Stimulated activated memory B cell treated with anti-CD40 and anti-IgM and Interleukin-4, amounts not matched to agents 10 μg/mL and 1 μg/mL and 100 μg/mL, for 72 hours (primary cell): ENCODE results near the gene CTAG1B.
"Not testable (repeated sequence)": the region's sequence is repeated elsewhere in the genome, so short reads cannot be mapped to it uniquely, and the experiment has no call there.

Experiments
- ATAC-seq: fragments of 150-1000 bp; cut with Tn5 transposase; 2 replicates; pipeline ENCODE4 v1.10.0; 2021
- H3K27ac Mint-ChIP-seq: one replicate; pipeline ENCODE4 v1.8.0; 2022; ENCODE audit warnings: mild to moderate bottlenecking, mixed read lengths
- H3K27me3 Mint-ChIP-seq: one replicate; pipeline ENCODE4 v1.8.0; 2022; ENCODE audit warnings: mixed read lengths
- H3K36me3 Mint-ChIP-seq: one replicate; pipeline ENCODE4 v1.8.0; 2022; ENCODE audit warnings: mixed read lengths
- H3K4me1 Mint-ChIP-seq: one replicate; pipeline ENCODE4 v1.8.0; 2022; ENCODE audit warnings: mixed read lengths
- H3K4me3 Mint-ChIP-seq: one replicate; pipeline ENCODE4 v1.8.0; 2022; ENCODE audit warnings: mild to moderate bottlenecking, moderate library complexity, mixed read lengths
- H3K9me3 Mint-ChIP-seq: one replicate; pipeline ENCODE4 v1.8.0; 2022; ENCODE audit warnings: mixed read lengths

Gene CTAG1B

GRCh38 chrX:154648931-154649330 is 29.8 kb upstream of the CTAG1B start:
- no peak for ATAC-seq

DNA sequence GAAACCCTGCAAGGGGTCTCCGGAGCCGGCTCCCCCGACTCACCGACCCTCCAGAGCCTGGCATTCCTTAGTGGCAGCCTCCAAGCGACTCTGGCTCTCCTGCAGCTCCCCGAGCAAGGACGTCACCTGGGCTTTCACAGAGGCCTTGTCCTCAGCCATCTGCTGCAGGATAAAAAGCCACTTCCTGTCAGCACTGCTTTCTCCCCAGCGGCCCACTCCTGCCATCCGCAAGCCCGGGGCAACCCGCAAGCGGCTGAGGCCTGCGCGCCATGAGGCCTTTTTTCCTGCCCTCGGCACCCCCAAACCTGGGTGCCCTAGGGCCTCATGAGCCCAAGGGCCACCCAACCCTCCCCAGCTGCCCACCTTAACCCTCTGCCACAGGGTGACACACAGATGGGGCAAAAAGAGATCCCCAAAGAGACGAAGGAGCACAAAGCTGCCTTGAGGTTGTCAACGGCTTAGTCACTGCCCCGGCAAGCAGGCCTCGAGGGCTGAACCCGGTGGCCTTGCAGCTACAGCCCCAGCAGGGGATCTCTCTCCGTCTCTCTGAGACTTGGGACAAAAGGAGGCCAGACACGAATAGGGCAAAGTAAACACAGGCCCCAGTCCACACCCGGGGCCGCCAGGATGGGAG is 26.8 kb upstream of the CTAG1B start:
- not testable (repeated sequence) for H3K4me3 Mint-ChIP-seq, H3K9me3 Mint-ChIP-seq, H3K27me3 Mint-ChIP-seq, H3K4me1 Mint-ChIP-seq, H3K36me3 Mint-ChIP-seq, H3K27ac Mint-ChIP-seq, ATAC-seq

More at GRCh38 chrX:154648931-154649330, 29.8 kb upstream of the CTAG1B start:
- Mint-ChIP-seq H3K36me3 (no peaks in the 10 kb centered on the region), H3K4me1 (no peaks in the 10 kb centered on the region), H3K9me3 (no peaks in the 10 kb centered on the region), H3K27me3 (no peaks in the 10 kb centered on the region), H3K4me3 (no peak overlapping the region), H3K27ac (no peak overlapping the region)

DNA sequence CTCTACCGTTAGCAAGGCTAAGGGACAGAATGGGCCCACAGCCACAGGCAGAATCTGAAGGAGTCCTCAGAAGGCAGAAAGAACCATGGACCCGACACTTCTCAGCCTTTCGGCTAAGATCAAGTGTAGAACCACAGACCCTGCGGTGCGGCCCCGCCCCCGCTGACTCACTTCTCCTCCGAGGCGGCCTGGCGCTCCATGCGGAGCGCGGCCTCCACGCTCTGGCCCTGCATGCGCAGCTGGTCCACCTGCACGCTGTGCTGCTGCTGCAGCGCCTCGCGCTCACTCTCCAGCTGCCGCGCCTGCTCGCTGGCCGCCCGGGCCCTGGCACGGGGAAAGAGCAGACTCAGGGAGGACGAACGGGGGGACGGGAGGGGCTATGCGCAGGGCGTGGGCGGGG is 24.6 kb upstream of the CTAG1B start:
- not testable (repeated sequence) for H3K4me3 Mint-ChIP-seq, H3K36me3 Mint-ChIP-seq, H3K4me1 Mint-ChIP-seq, H3K27me3 Mint-ChIP-seq, H3K27ac Mint-ChIP-seq, H3K9me3 Mint-ChIP-seq, ATAC-seq

- not testable (repeated sequence) for H3K27ac Mint-ChIP-seq, H3K4me1 Mint-ChIP-seq, H3K9me3 Mint-ChIP-seq, H3K4me3 Mint-ChIP-seq, H3K36me3 Mint-ChIP-seq, ATAC-seq, H3K27me3 Mint-ChIP-seq
Measured at GRCh38 chrX:154641740-154642139, 22.7 kb upstream of the CTAG1B start.

DNA sequence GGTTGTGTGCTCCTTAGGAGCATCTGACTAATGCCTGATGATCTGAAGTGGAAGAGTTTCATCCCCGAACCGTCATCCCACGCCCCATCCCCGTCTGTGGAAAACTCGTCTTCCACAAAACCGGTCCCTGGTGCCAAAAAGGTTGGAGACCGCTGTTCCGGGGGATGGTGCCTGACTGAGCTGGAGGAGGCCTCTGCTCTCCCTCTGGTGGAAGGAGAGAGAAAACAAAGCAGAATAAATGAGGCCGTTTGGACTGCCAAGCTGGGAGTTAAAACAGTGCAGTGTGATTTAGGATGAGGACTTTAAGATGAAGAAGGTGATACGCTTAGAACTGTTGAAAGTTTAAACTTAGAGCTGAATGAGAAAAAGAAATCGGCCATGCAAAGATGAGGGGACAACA is 14.6 kb upstream of the CTAG1B start:
- H3K27ac Mint-ChIP-seq, H3K27me3 Mint-ChIP-seq, H3K4me1 Mint-ChIP-seq, H3K4me3 Mint-ChIP-seq, ATAC-seq, H3K9me3 Mint-ChIP-seq, H3K36me3 Mint-ChIP-seq: not testable (repeated sequence)

- H3K9me3 Mint-ChIP-seq, H3K36me3 Mint-ChIP-seq, ATAC-seq, H3K4me1 Mint-ChIP-seq, H3K4me3 Mint-ChIP-seq, H3K27me3 Mint-ChIP-seq, H3K27ac Mint-ChIP-seq: not testable (repeated sequence)
Measured at GRCh38 chrX:154630949-154631348, 11.9 kb upstream of the CTAG1B start.

DNA sequence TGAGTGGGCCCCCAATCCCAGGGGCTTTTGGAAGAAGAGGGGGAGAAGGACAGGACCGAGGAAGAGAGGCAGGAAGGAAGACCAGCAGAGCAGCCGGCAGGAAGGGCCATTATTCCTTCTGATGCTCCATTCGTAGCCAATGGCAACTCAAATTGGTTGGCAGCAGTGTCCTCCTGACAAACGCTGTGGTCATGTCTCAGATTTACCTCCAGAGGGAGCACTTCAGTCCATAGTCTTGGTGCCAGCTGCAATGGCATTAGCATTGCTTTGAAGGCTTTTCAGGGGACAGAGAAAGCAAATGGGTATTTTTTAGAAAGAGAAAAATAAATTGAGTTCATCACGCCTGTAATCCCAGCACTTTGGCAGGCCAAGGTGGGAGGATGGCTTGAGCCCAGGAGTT is 9.9 kb upstream of the CTAG1B start:
- not testable (repeated sequence) for ATAC-seq, H3K36me3 Mint-ChIP-seq, H3K27ac Mint-ChIP-seq, H3K4me1 Mint-ChIP-seq, H3K27me3 Mint-ChIP-seq, H3K4me3 Mint-ChIP-seq, H3K9me3 Mint-ChIP-seq

DNA sequence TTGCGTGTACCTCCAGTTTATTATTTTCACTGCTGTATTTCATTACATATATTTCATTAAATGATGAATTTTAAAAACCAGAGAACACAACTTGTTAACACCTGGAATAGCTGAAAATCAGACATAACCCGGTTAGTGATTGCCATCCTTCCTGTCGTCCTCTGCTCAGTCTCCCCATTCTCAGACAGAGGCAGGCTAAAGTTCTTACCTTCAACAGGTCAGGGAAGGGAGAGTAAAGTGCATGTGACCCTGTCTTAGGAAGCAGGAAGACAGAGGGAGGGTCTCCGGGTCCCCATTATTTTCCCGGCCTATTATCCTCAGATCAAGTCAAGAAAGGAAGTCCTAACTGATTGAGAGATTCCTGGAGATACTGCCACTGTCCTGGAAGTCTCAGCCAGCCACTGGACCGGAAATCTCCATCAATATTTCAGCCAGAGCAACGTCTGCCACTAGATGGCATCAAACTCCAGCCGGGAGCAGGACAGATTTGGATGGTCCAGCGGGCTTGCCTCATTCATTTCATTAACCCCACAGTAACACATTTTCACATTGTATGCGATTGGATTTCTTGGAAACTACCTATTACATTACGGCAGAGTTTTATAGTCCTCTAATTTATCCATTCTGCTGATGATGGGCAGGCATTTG is 1.8 kb upstream of the CTAG1B start:
- ATAC-seq, H3K4me1 Mint-ChIP-seq, H3K27me3 Mint-ChIP-seq, H3K27ac Mint-ChIP-seq, H3K36me3 Mint-ChIP-seq, H3K4me3 Mint-ChIP-seq, H3K9me3 Mint-ChIP-seq: not testable (repeated sequence)

DNA sequence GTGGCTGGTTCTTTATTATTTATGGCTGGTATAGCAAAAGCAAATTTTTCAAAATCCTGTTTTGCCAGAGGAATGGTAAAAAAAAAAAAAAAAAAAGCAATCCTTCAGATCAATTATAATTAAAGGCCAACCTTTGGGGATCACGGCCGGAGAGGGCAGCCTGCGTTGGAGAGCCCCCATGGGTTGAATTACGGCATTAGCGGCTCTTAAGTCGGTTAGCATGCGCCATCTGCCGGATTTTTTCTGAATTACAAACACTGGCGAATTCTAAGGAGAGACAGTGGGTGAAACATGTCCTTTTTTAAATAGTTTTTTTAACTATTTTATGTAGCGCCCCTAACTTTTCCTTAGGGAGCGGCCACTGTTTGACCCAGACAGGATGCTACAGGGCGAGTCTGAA is 5.5 kb downstream of the CTAG1B start:
- H3K36me3 Mint-ChIP-seq, ATAC-seq, H3K4me1 Mint-ChIP-seq, H3K9me3 Mint-ChIP-seq, H3K27me3 Mint-ChIP-seq, H3K4me3 Mint-ChIP-seq, H3K27ac Mint-ChIP-seq: not testable (repeated sequence)

- not testable (repeated sequence) for H3K4me1 Mint-ChIP-seq, H3K27ac Mint-ChIP-seq, H3K36me3 Mint-ChIP-seq, H3K27me3 Mint-ChIP-seq, ATAC-seq, H3K4me3 Mint-ChIP-seq, H3K9me3 Mint-ChIP-seq
Measured at GRCh38 chrX:154611146-154611545, 7.9 kb downstream of the CTAG1B start.

DNA sequence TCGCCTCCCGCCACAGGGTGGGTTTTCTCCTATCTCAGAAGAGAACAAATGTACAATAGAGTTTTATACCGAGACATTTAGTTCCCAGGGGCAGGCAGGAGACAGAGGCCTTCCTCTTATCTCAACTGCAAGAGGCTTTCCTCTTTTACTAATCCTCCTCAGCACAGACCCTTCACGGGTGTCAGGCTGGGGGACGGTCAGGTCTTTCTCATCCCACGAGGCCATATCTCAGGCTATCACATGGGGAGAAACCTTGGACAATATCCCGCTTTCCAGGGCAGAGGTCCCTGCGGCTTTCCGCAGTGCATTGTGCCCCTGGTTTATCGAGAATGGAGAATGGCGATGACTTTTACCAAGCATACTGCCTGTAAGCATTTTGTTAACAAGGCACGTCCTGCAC is 10.3 kb downstream of the CTAG1B start:
- H3K27ac Mint-ChIP-seq, H3K4me1 Mint-ChIP-seq, H3K9me3 Mint-ChIP-seq, H3K36me3 Mint-ChIP-seq, H3K4me3 Mint-ChIP-seq, H3K27me3 Mint-ChIP-seq, ATAC-seq: not testable (repeated sequence)

DNA sequence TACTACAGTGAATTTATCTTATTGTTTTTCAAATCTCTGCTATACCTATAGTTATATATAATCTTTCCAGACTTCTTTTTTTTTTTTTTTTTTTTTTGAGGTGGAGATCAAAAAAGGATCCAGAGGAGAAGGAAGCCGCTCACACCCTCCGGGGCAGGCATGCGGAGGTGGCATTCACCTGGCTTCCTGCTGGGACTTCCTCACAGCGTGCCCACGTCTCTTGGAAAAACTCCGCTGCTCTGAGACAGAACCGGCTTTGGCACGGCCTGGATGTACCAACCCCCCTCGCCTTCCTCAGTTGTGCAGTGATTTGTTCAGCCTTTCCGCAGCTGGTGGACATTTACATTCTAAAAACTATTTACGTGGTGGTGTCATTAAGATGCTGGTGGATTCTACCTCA is 11.1 kb downstream of the CTAG1B start:
- H3K27ac Mint-ChIP-seq, H3K4me3 Mint-ChIP-seq, H3K9me3 Mint-ChIP-seq, H3K36me3 Mint-ChIP-seq, H3K27me3 Mint-ChIP-seq, H3K4me1 Mint-ChIP-seq, ATAC-seq: not testable (repeated sequence)

DNA sequence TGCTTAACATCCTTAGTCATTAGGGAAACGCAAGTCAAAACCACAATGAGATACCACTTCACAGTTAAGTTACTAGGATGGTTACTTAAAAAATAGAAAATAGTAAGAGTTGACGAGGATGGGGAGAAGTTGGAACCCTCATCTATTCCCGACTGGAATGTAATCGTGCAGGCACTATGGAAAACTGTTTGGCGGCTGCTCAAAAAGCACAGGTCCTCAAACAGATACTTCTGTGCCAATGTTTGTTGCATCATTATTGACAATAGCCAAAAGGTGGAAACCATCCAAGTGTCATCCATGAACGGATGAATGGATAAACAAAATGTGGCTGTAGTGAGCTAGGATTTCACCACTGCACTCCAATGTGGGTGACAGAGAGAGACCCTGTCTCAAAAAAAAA is 11.7 kb downstream of the CTAG1B start:
- H3K27me3 Mint-ChIP-seq: no peaks in the 10 kb centered on the region
- no peaks in the 10 kb centered on the region for H3K9me3 Mint-ChIP-seq
- H3K4me3 Mint-ChIP-seq: no peak overlapping the region
- no peaks in the 10 kb centered on the region for H3K4me1 Mint-ChIP-seq
- no peak for ATAC-seq
- H3K27ac Mint-ChIP-seq: no peak overlapping the region
- H3K36me3 Mint-ChIP-seq: no peaks in the 10 kb centered on the region

DNA sequence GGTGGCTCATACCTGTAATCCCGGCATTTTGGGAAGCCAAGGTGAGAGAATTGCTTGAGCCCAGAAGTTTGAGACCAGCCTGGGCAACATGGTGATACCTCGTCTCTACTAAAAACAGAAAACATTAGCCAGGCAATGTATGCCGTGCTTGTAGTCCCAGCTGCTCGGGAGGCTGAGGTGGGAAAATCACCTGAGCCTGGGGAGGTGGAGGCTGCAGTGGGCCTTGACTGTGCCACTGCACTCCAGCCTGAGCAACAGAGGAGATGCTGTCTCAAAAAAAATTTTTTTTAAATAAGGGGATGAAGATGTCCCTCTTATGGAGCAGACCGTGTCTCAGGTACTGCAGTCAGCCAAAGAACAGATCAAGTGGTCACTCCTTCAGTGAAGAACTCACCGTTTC is 13.5 kb downstream of the CTAG1B start:
- Mint-ChIP-seq H3K27me3 (peaks cover under 1% of the 10 kb centered on the region), H3K27ac (no peak overlapping the region), H3K9me3 (no peaks in the 10 kb centered on the region), H3K4me3 (no peak overlapping the region), H3K36me3 (no peaks in the 10 kb centered on the region), H3K4me1 (no peaks in the 10 kb centered on the region)
- no peak for ATAC-seq

DNA sequence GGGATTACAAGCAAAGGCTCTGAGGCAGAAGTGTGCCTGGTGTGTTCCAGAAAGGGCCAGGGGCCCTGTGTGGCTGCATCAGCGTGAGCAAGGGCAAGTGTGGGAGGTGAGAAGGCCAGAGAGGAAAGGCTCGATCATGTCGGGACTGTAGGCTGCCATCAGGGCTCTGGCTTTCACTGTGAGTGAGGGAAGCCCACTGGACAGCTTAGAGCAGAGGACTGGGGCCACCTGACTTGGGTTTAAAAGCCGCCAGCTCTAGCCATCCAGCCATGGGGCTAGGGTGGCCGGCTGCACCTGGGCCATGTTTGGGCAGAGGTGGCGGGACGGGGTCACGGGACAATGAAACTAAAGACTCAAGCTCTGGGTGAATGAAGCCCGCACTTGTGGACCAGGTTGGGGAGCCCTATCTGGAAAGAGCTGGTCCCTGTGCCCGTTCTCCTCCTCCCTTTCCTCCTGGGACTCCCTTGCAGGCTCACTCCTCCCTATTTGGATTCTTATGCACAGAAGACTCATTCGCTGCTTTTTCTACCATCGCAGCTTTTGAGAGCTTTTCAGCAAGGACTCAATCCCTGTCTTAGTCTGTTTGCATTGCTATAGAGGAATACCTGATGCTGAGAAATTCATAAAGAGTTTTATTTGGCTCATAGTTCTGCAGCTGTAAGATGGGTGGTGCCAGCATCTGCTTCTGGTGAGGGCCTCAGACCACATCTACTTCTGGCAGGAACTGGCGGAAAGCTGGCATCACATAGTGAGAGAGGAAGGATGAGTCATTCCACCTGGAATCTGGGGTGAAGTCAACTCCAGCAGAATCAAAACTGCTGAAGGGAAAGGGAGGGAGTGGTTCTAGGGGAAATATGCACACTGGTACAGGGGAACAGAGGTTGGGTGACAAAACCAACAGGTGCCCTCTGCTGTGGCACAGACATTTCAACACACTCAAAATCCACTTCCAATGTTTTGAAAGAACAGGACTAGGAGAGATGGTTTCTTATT is 15.3 kb downstream of the CTAG1B start:
- ATAC-seq: no peak
- no peaks in the 10 kb centered on the region for H3K36me3 Mint-ChIP-seq
- H3K4me1 Mint-ChIP-seq: no peaks in the 10 kb centered on the region
- H3K4me3 Mint-ChIP-seq: no peak overlapping the region
- H3K9me3 Mint-ChIP-seq: no peaks in the 10 kb centered on the region
- H3K27ac Mint-ChIP-seq: no peak overlapping the region
- peaks cover 14% of the 10 kb centered on the region for H3K27me3 Mint-ChIP-seq
